ENCODE measurements around the gene PPP1R14C.

GRCh38 chr6:150228072-150228733 lies 85.4 kb downstream of the PPP1R14C start:
- TF ChIP-seq SIN3A (IDR thresholded peaks at IDR 0.05; ENCODE audit: borderline replicate concordance, insufficient read depth, low read length) (no peak), POLR2AphosphoS5 (IDR thresholded peaks at IDR 0.05; ENCODE audit: low read depth, low read length) (no peak), REST (IDR thresholded peaks at IDR 0.05; ENCODE audit: insufficient read depth in 1 of 2, low read depth in 2 of 2, low read length in 2 of 2) (no peak)
